Ishikawa (cell line): Measurements from ENCODE around the gene BASP1.
A peak's percentile ranks its signal among the peaks of the same experiment; 100 is the strongest.

ENCODE experiments used
- CEBPB ChIP-seq: IDR thresholded peaks from 2 replicates; pipeline ENCODE4 v1.6.1; 2012
- CREB1 ChIP-seq: IDR thresholded peaks from 2 replicates; pipeline ENCODE4 v1.6.1; 2012; ENCODE audit warnings: low read depth
- EGR1 ChIP-seq: IDR thresholded peaks from 2 replicates; pipeline ENCODE4 v1.6.1; 2012
- EP300 ChIP-seq: IDR thresholded peaks from 2 replicates; pipeline ENCODE4 v1.6.1; 2012; ENCODE audit warnings: borderline replicate concordance
- FOXM1 ChIP-seq: IDR thresholded peaks from 2 replicates; pipeline ENCODE4 v1.6.1; 2012; ENCODE audit warnings: low read depth, borderline replicate concordance
- MAX ChIP-seq: IDR thresholded peaks from 2 replicates; pipeline ENCODE4 v1.6.1; 2012
- NFIC ChIP-seq: IDR thresholded peaks from 2 replicates; pipeline ENCODE4 v1.6.1; 2012
- RAD21 ChIP-seq: IDR thresholded peaks from 2 replicates; pipeline ENCODE4 v1.6.1; 2012; ENCODE audit warnings: low read depth
- REST ChIP-seq: IDR thresholded peaks from 2 replicates; pipeline ENCODE4 v1.6.1; 2012; ENCODE audit warnings: low read depth, mild to moderate bottlenecking
- TAF1 ChIP-seq: IDR thresholded peaks from 2 replicates; pipeline ENCODE4 v1.6.1; 2012; ENCODE audit warnings: low read depth, mild to moderate bottlenecking
- TCF12 ChIP-seq: IDR thresholded peaks from 2 replicates; pipeline ENCODE4 v1.6.1; 2012; ENCODE audit warnings: low read depth
- TEAD4 ChIP-seq: IDR thresholded peaks from 2 replicates; pipeline ENCODE4 v1.6.1; 2012
- USF1 ChIP-seq: IDR thresholded peaks from 2 replicates; pipeline ENCODE4 v1.6.1; 2012
- YY1 ChIP-seq: IDR thresholded peaks from 2 replicates; pipeline ENCODE4 v1.6.1; 2012; ENCODE audit warnings: low read depth
- ZBTB7A ChIP-seq: IDR thresholded peaks from 2 replicates; pipeline ENCODE4 v1.6.1; 2012; ENCODE audit warnings: low read depth

Gene BASP1

GRCh38 chr5:17243287-17244063, 26.0 kb downstream of the BASP1 start:
- TF ChIP-seq YY1 (no peak), EGR1 (no peak), ZBTB7A (no peak), FOXM1 (no peak), USF1 (no peak), TEAD4 (no peak), MAX (no peak), TAF1 (no peak), CEBPB (no peak), EP300 (no peak), TCF12 (no peak), CREB1 (no peak), REST (no peak), NFIC (no peak), RAD21 (no peak)

GRCh38 chr5:17249029-17249634, 31.7 kb downstream of the BASP1 start:
- TF ChIP-seq NFIC (peak; percentile 69), TCF12 (peak; percentile 57; the same call in 1 of the 2 replicates), FOXM1 (peak; percentile 40; the same call in 1 of the 2 replicates), EGR1 (0 out of 2 replicates have a peak, but pooled peaks have one; percentile 10), EP300 (peak; percentile 70; the same call in 1 of the 2 replicates), MAX (0 out of 2 replicates have a peak, but pooled peaks have one; percentile 45), RAD21 (no peak), CEBPB (peak; percentile 94), USF1 (no peak), TEAD4 (peak; percentile 82)

- no peak for TF ChIP-seq EP300
- TF ChIP-seq FOXM1, result no peak
- no peak for TF ChIP-seq CEBPB
- TF ChIP-seq RAD21, result no peak
- no peak for TF ChIP-seq TCF12
- TF ChIP-seq EGR1, result no peak
- no peak for TF ChIP-seq YY1
- TF ChIP-seq TEAD4, result no peak
- TF ChIP-seq USF1, result no peak
- no peak for TF ChIP-seq REST
- no peak for TF ChIP-seq TAF1
- no peak for TF ChIP-seq NFIC
- TF ChIP-seq MAX, result no peak
These were observed 35.1 kb downstream of the BASP1 start for GRCh38 chr5:17252543-17252942.

- no peak for TF ChIP-seq YY1
- no peak for TF ChIP-seq RAD21
- TF ChIP-seq TEAD4, result no peak
- no peak for TF ChIP-seq FOXM1
- no peak for TF ChIP-seq TAF1
- TF ChIP-seq NFIC, result no peak
- TF ChIP-seq MAX, result no peak
- TF ChIP-seq ZBTB7A, result no peak
- no peak for TF ChIP-seq CEBPB
- no peak for TF ChIP-seq USF1
- TF ChIP-seq EP300, result no peak
- no peak for TF ChIP-seq TCF12
- TF ChIP-seq CREB1, result no peak
- no peak for TF ChIP-seq REST
- no peak for TF ChIP-seq EGR1
These were observed 38.1 kb downstream of the BASP1 start for GRCh38 chr5:17255471-17256021.
